OCI-LY3 (cell line): Measurements from ENCODE around the gene YPEL1.

Experiments used
- H2AFZ ChIP-seq: fragments of 200-600, 300-600 bp; shearing (Covaris generic); 2 replicates; pipeline ENCODE4 v1.6.0; 2014; ENCODE audit warnings: antibody characterized with exemption, low read depth, low read length
- H3K27ac ChIP-seq: fragments of 200-600, 300-600 bp; sonication (generic); 2 replicates; pipeline ENCODE4 v1.5.1; 2014; ENCODE audit warnings: mild to moderate bottlenecking, low read length, moderate library complexity, mixed read lengths
- H3K27me3 ChIP-seq: fragments of 200-600, 300-600 bp; sonication (generic); 2 replicates; pipeline ENCODE4 v1.6.1; 2014; ENCODE audit warnings: low read depth, low read length, mixed read lengths
- H3K36me3 ChIP-seq: fragments of 200-600, 300-600 bp; sonication (generic); replicated peaks from 2 replicates; pipeline ENCODE3; 2014; ENCODE audit warnings: low read depth, low read length, mixed read lengths
- H3K4me1 ChIP-seq: fragments of 300-600, 200-600 bp; sonication (generic); 2 replicates; pipeline ENCODE4 v1.6.1; 2014; ENCODE audit warnings: low read length, mixed read lengths
- H3K4me2 ChIP-seq: fragments of 200-600, 300-600 bp; sonication (generic); 2 replicates; pipeline ENCODE4 v1.6.1; 2014; ENCODE audit warnings: low read length, mixed read lengths
- H3K4me3 ChIP-seq: fragments of 300-600, 200-600 bp; sonication (generic); 2 replicates; pipeline ENCODE4 v1.5.1; 2014; ENCODE audit warnings: antibody characterized with exemption, mild to moderate bottlenecking, low read length, moderate library complexity
- H3K79me2 ChIP-seq: fragments of 300-600, 200-600 bp; shearing (Covaris generic); 2 replicates; pipeline ENCODE4 v1.6.1; 2014; ENCODE audit warnings: mild to moderate bottlenecking, low read length, mixed read lengths
- H3K9ac ChIP-seq: fragments of 300-600, 200-600 bp; shearing (Covaris generic); 2 replicates; pipeline ENCODE4 v1.6.0; 2014; ENCODE audit warnings: mild to moderate bottlenecking, low read length, moderate library complexity
- H3K9me3 ChIP-seq: fragments of 200-600, 300-600 bp; shearing (Covaris generic); 2 replicates; pipeline ENCODE4 v1.6.1; 2014; ENCODE audit warnings: low read length, mixed read lengths; ENCODE audit not compliant: insufficient read depth
- H4K20me1 ChIP-seq: fragments of 200-600, 300-600 bp; sonication (generic); 2 replicates; pipeline ENCODE4 v1.6.1; 2016; ENCODE audit warnings: low read length, mixed read lengths; ENCODE audit not compliant: insufficient read depth
- EZH2phosphoT487 ChIP-seq: fragments of 200-600 bp; shearing (Covaris generic); IDR thresholded peaks from 2 replicates; pipeline ENCODE4 v1.6.1; 2018; ENCODE audit warnings: antibody characterized with exemption, mixed run types, low read depth
- TF ChIP-seq, protein P1 (sequence below): fragments of 200-600, 300-600 bp; sonication (generic); IDR thresholded peaks from 2 replicates; pipeline ENCODE4 v1.5.1; 2014; ENCODE audit warnings: antibody characterized with exemption, low read length, low read depth

YPEL1 gene

DNA sequence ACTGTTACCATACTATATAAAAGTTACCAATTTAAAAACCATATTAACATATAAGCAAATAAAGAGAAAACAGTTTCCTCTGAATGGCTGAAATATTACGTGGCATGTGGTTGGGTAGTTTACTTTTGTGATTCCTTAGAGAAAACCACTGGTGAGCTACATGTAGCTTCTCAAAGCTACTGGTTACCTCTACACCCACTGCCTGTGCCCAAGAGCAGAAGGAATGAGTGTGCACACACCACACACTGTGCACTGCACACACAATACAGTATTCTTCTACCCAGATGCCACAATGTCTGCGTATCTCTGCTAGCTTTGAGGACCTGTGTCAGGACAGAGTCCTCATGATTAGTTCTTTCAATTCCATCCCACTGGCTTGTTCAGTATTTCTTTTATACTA, 25.5 kb upstream of the YPEL1 start:
- Histone ChIP-seq H3K4me2 (no peak overlapping the region; the same call in 1 of the 2 replicates), H3K27me3 (no peaks in the 10 kb centered on the region), H3K4me1 (peaks cover 44% of the 10 kb centered on the region), H3K36me3 (peaks cover 79% of the 10 kb centered on the region), H3K9me3 (no peaks in the 10 kb centered on the region), H3K9ac (no peak overlapping the region), H3K4me3 (no peak overlapping the region), H3K27ac (no peak overlapping the region), H3K79me2 (no peaks in the 10 kb centered on the region), H4K20me1 (peaks cover 61% of the 10 kb centered on the region), H2AFZ (no peak overlapping the region)
- TF ChIP-seq EZH2phosphoT487: no peak
- TF ChIP-seq, protein P1, sequence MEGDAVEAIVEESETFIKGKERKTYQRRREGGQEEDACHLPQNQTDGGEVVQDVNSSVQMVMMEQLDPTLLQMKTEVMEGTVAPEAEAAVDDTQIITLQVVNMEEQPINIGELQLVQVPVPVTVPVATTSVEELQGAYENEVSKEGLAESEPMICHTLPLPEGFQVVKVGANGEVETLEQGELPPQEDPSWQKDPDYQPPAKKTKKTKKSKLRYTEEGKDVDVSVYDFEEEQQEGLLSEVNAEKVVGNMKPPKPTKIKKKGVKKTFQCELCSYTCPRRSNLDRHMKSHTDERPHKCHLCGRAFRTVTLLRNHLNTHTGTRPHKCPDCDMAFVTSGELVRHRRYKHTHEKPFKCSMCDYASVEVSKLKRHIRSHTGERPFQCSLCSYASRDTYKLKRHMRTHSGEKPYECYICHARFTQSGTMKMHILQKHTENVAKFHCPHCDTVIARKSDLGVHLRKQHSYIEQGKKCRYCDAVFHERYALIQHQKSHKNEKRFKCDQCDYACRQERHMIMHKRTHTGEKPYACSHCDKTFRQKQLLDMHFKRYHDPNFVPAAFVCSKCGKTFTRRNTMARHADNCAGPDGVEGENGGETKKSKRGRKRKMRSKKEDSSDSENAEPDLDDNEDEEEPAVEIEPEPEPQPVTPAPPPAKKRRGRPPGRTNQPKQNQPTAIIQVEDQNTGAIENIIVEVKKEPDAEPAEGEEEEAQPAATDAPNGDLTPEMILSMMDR: no peak

- Histone ChIP-seq H3K4me2 (no peak overlapping the region), H3K9me3 (no peaks in the 10 kb centered on the region), H3K4me3 (no peak overlapping the region), H3K9ac (no peak overlapping the region), H3K27me3 (no peaks in the 10 kb centered on the region), H2AFZ (no peak overlapping the region), H3K4me1 (peaks cover 47% of the 10 kb centered on the region), H4K20me1 (peaks cover 63% of the 10 kb centered on the region), H3K36me3 (peaks cover 77% of the 10 kb centered on the region), H3K27ac (no peak overlapping the region), H3K79me2 (no peaks in the 10 kb centered on the region)
- TF ChIP-seq, protein P1: no peak
- no peak for TF ChIP-seq EZH2phosphoT487
These were observed 25.0 kb upstream of the YPEL1 start for GRCh38 chr22:21760640-21761039.

GRCh38 chr22:21759646-21760376, 24.2 kb upstream of the YPEL1 start:
- Histone ChIP-seq H3K4me1 (peaks cover 52% of the 10 kb centered on the region), H3K36me3 (peaks cover 74% of the 10 kb centered on the region), H3K4me2 (no peak overlapping the region), H2AFZ (no peak overlapping the region), H3K9me3 (no peaks in the 10 kb centered on the region), H4K20me1 (peaks cover 59% of the 10 kb centered on the region), H3K27me3 (no peaks in the 10 kb centered on the region), H3K4me3 (no peak overlapping the region), H3K9ac (no peak overlapping the region), H3K79me2 (no peaks in the 10 kb centered on the region), H3K27ac (no peak overlapping the region)
- TF ChIP-seq, protein P1: no peak
- TF ChIP-seq EZH2phosphoT487: no peak

DNA sequence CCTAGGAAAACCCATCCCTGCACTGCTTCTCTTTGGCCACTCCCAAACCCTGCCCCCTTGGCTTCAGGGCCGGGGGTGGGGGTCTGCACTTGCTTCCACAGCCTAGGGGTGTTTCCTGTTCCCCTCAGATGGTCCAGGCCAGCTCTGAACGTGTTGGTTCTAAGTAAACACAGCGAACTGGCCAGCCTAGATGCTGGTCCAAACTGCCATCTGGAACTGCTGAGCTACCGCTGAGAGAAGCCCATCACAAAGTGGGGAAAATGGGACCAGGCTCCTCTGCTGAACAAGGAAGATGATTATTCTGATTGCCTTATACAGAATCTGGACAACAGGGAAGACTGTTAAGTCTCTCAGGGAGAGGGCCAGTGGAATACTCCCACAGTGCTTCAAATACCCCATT, 23.5 kb upstream of the YPEL1 start:
- Histone ChIP-seq H3K4me2 (no peak overlapping the region), H4K20me1 (peaks cover 54% of the 10 kb centered on the region), H3K4me1 (peaks cover 53% of the 10 kb centered on the region), H3K9me3 (no peaks in the 10 kb centered on the region), H2AFZ (no peak overlapping the region), H3K27me3 (no peaks in the 10 kb centered on the region), H3K4me3 (no peak overlapping the region), H3K79me2 (no peaks in the 10 kb centered on the region), H3K27ac (no peak overlapping the region), H3K36me3 (peaks cover 75% of the 10 kb centered on the region), H3K9ac (no peak overlapping the region)
- TF ChIP-seq EZH2phosphoT487: no peak
- TF ChIP-seq, protein P1: no peak
